Peyer's patch (tissue), 4 donors: ENCODE measurements around the gene FBL.
"Not testable (repeated sequence)": the region's sequence is repeated elsewhere in the genome, so short reads cannot be mapped to it uniquely, and the experiment has no call there.

Source experiments
- POLR2A ChIP-seq, 2 donors: fragments of 450-650 bp; IDR thresholded peaks; one replicate each; pipeline ENCODE4 v1.5.1; 2017; ENCODE audit warnings: antibody characterized with exemption in 2 of 2, mild to moderate bottlenecking in 2 of 2, moderate library complexity in 2 of 2
- TF ChIP-seq, protein P1 (sequence below), 6 experiments: fragments of 450-650 bp in 4 of 6; fragments of 200-600 bp in 2 of 6; sonication (generic) in 1 of 6; IDR thresholded peaks; one replicate each; pipeline ENCODE4 v1.5.1; 2017 to 2019; ENCODE audit warnings: antibody characterized with exemption in 6 of 6, mild to moderate bottlenecking in 3 of 6, moderate library complexity in 1 of 6

DNA sequence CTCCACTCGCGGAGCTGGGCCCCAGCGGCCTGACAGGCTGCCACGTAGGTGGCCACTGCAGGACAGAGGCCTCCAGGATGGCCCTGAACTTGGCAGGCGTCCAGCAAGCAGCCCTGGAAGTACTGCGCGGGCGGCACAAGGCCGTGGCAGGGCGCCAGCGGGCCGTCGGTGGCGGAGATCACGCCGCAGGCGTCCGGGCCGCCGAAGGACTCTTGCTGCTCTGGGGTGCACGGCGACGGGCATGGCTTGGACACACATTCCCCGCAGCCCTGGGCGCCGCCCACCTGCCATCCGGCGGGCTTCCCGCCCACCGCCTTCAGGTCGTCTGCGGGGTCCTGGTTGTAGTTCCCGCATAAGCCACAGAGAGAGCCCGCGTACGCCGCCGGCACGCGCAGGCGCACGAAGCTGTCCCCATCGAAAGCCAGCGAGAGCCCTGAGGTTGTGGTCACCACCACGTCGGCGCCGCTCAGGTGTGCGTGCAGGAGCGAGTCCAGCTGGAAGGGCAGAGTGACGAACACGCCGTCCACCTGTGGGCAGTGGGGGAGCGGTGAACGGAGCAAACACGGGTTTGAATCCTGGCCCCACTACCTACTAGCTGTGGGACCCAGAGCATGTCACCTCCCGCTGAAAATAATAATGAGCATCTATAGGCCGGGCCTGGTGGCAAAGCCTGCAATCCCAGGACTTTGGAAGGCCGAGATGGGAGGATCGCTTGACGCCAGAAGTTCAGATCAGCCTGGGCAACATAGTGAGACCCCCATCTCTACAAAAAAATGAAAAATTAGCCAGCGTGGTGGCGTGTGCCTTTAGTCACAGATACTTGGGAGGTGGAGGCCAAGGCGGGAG is 45.7 kb upstream of the FBL start:
- TF ChIP-seq, protein P1, sequence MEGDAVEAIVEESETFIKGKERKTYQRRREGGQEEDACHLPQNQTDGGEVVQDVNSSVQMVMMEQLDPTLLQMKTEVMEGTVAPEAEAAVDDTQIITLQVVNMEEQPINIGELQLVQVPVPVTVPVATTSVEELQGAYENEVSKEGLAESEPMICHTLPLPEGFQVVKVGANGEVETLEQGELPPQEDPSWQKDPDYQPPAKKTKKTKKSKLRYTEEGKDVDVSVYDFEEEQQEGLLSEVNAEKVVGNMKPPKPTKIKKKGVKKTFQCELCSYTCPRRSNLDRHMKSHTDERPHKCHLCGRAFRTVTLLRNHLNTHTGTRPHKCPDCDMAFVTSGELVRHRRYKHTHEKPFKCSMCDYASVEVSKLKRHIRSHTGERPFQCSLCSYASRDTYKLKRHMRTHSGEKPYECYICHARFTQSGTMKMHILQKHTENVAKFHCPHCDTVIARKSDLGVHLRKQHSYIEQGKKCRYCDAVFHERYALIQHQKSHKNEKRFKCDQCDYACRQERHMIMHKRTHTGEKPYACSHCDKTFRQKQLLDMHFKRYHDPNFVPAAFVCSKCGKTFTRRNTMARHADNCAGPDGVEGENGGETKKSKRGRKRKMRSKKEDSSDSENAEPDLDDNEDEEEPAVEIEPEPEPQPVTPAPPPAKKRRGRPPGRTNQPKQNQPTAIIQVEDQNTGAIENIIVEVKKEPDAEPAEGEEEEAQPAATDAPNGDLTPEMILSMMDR (IDR thresholded peaks at IDR 0.05) = not testable (repeated sequence)
- not testable (repeated sequence) for TF ChIP-seq POLR2A (IDR thresholded peaks at IDR 0.05)
